ENCODE measurements around the gene TMUB2.

- TF ChIP-seq POLR2A (IDR thresholded peaks at IDR 0.05), result no peak
- TF ChIP-seq, protein P1, sequence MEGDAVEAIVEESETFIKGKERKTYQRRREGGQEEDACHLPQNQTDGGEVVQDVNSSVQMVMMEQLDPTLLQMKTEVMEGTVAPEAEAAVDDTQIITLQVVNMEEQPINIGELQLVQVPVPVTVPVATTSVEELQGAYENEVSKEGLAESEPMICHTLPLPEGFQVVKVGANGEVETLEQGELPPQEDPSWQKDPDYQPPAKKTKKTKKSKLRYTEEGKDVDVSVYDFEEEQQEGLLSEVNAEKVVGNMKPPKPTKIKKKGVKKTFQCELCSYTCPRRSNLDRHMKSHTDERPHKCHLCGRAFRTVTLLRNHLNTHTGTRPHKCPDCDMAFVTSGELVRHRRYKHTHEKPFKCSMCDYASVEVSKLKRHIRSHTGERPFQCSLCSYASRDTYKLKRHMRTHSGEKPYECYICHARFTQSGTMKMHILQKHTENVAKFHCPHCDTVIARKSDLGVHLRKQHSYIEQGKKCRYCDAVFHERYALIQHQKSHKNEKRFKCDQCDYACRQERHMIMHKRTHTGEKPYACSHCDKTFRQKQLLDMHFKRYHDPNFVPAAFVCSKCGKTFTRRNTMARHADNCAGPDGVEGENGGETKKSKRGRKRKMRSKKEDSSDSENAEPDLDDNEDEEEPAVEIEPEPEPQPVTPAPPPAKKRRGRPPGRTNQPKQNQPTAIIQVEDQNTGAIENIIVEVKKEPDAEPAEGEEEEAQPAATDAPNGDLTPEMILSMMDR (IDR thresholded peaks at IDR 0.05), result no peak
These were observed 19.5 kb upstream of the TMUB2 start for GRCh38 chr17:44167181-44167861.

Data from testis (tissue), 2 donors.